H9 (cell line): Measurements from ENCODE around the gene TMEM39B. TPM values are rescaled to one million over a fixed set of nuclear protein-coding genes. Genes with fewer than 3 reads are reported as not detected.

Experiments used
- DNase-seq: peaks from one replicate; pipeline ENCODE4 v3.0.0-alpha.2; 2017
- H2AFZ ChIP-seq: one replicate; pipeline ENCODE4 v1.6.1; 2013; ENCODE audit warnings: mild to moderate bottlenecking, low read length, control low read depth, moderate library complexity
- H2AK5ac ChIP-seq: 2 replicates; pipeline ENCODE4 v1.6.1; 2013; ENCODE audit warnings: low read length, control low read depth, mixed read lengths; ENCODE audit not compliant: insufficient read length
- H2BK120ac ChIP-seq: one replicate; pipeline ENCODE4 v1.6.1; 2013; ENCODE audit warnings: low read depth, mild to moderate bottlenecking, low read length, control low read depth, inconsistent platforms; ENCODE audit not compliant: poor library complexity, severe bottlenecking
- H2BK12ac ChIP-seq: 2 replicates; pipeline ENCODE4 v1.6.1; 2013; ENCODE audit warnings: low read length, control low read depth, mixed read lengths, low read depth; ENCODE audit not compliant: insufficient read length
- H2BK15ac ChIP-seq: 2 replicates; pipeline ENCODE4 v1.6.1; 2013; ENCODE audit warnings: low read depth, low read length, control low read depth
- H2BK20ac ChIP-seq: one replicate; pipeline ENCODE4 v1.6.1; 2013; ENCODE audit warnings: low read depth, mild to moderate bottlenecking, low read length, control low read depth, inconsistent platforms; ENCODE audit not compliant: poor library complexity, severe bottlenecking
- H2BK5ac ChIP-seq: 2 replicates; pipeline ENCODE4 v1.6.1; 2013; ENCODE audit warnings: low read length, control low read depth, mixed read lengths; ENCODE audit not compliant: insufficient read length
- H3K14ac ChIP-seq: 2 replicates; pipeline ENCODE4 v1.6.1; 2013; ENCODE audit warnings: low read length, control low read depth; ENCODE audit not compliant: insufficient read depth
- H3K18ac ChIP-seq: 2 replicates; pipeline ENCODE4 v1.6.1; 2013; ENCODE audit warnings: low read depth, mild to moderate bottlenecking, mixed read lengths, low read length, control low read depth; ENCODE audit not compliant: insufficient read length
- H3K23ac ChIP-seq: 2 replicates; pipeline ENCODE4 v1.6.1; 2013; ENCODE audit warnings: low read length, control low read depth, mixed read lengths, low read depth; ENCODE audit not compliant: insufficient read length
- H3K23me2 ChIP-seq: 2 replicates; pipeline ENCODE4 v1.6.1; 2013; ENCODE audit warnings: low read depth, mild to moderate bottlenecking, mixed read lengths, low read length, control low read depth; ENCODE audit not compliant: insufficient read length, poor library complexity, severe bottlenecking
- H3K27ac ChIP-seq: 2 replicates; pipeline ENCODE4 v1.5.1; 2013; ENCODE audit warnings: low read length, control low read depth, mixed read lengths, low read depth; ENCODE audit not compliant: insufficient read length
- H3K27me3 ChIP-seq: 2 replicates; pipeline ENCODE4 v1.6.1; 2013; ENCODE audit warnings: low read length, control low read depth, inconsistent platforms; ENCODE audit not compliant: insufficient read depth
- H3K4ac ChIP-seq: 2 replicates; pipeline ENCODE4 v1.6.1; 2013; ENCODE audit warnings: low read depth, mild to moderate bottlenecking, control low read depth, inconsistent platforms, low read length, moderate library complexity
- H3K4me1 ChIP-seq: 2 replicates; pipeline ENCODE4 v1.6.1; 2013; ENCODE audit warnings: low read length, control low read depth, inconsistent platforms; ENCODE audit not compliant: insufficient read depth
- H3K4me2 ChIP-seq: 2 replicates; pipeline ENCODE4 v1.6.1; 2013; ENCODE audit warnings: low read length, control low read depth, mixed read lengths; ENCODE audit not compliant: insufficient read length, insufficient read depth
- H3K56ac ChIP-seq: 2 replicates; pipeline ENCODE4 v1.6.1; 2013; ENCODE audit warnings: low read depth, mild to moderate bottlenecking, mixed read lengths, low read length, control low read depth; ENCODE audit not compliant: insufficient read length
- H3K79me1 ChIP-seq: 2 replicates; pipeline ENCODE4 v1.6.1; 2013; ENCODE audit warnings: low read depth, mild to moderate bottlenecking, moderate library complexity, low read length, control low read depth, inconsistent platforms; ENCODE audit not compliant: insufficient read depth, poor library complexity, severe bottlenecking
- H3K79me2 ChIP-seq: 2 replicates; pipeline ENCODE4 v1.6.1; 2013; ENCODE audit warnings: low read length, control low read depth, inconsistent platforms; ENCODE audit not compliant: insufficient read depth
- H3K9ac ChIP-seq: 2 replicates; pipeline ENCODE4 v1.6.1; 2013; ENCODE audit warnings: low read length, control low read depth, mixed read lengths; ENCODE audit not compliant: insufficient read length; ENCODE audit errors: extremely low read depth
- H3K9me3 ChIP-seq: one replicate; pipeline ENCODE4 v1.6.1; 2013; ENCODE audit warnings: low read depth, low read length, inconsistent platforms; ENCODE audit not compliant: control insufficient read depth
- H3T11ph ChIP-seq: one replicate; pipeline ENCODE4 v1.6.1; 2013; ENCODE audit warnings: mild to moderate bottlenecking, low read length, control low read depth, inconsistent platforms
- H4K20me1 ChIP-seq: one replicate; pipeline ENCODE4 v1.6.1; 2013; ENCODE audit not compliant: control insufficient read depth, insufficient read length, insufficient read depth
- H4K5ac ChIP-seq: 2 replicates; pipeline ENCODE4 v1.6.1; 2013; ENCODE audit warnings: low read depth, mild to moderate bottlenecking, mixed read lengths, low read length, control low read depth; ENCODE audit not compliant: insufficient read length
- H4K8ac ChIP-seq: replicated peaks from 2 replicates; pipeline ENCODE4 v1.6.1; 2013; ENCODE audit warnings: low read length, control low read depth, mixed read lengths, low read depth; ENCODE audit not compliant: insufficient read length
- H4K91ac ChIP-seq: 2 replicates; pipeline ENCODE4 v1.6.1; 2013; ENCODE audit warnings: low read depth, mild to moderate bottlenecking, moderate library complexity, mixed read lengths, low read length, control low read depth; ENCODE audit not compliant: insufficient read length
- H3K27ac Mint-ChIP-seq, 3 experiments: 2 replicates in 2 of 3; 3 replicates in 1 of 3; pipeline ENCODE4 v1.8.0; 2020 to 2021; ENCODE audit warnings: mixed read lengths in 3 of 3, mild to moderate bottlenecking in 1 of 3, moderate library complexity in 1 of 3
- H3K27me3 Mint-ChIP-seq: 2 replicates; pipeline ENCODE4 v1.8.0; 2021; ENCODE audit warnings: low read depth, mild to moderate bottlenecking, moderate library complexity, mixed read lengths
- H3K36me3 Mint-ChIP-seq, 3 experiments: 2 replicates in 2 of 3; 3 replicates in 1 of 3; pipeline ENCODE4 v1.8.0; 2020 to 2021; ENCODE audit warnings: low read depth in 3 of 3, mixed read lengths in 3 of 3; ENCODE audit not compliant: insufficient read depth in 1 of 3
- H3K4me1 Mint-ChIP-seq, 2 experiments: 2 replicates each; pipeline ENCODE4 v1.8.0; 2020; ENCODE audit warnings: mixed read lengths in 2 of 2
- H3K4me3 Mint-ChIP-seq, 2 experiments: 2 replicates in 1 of 2; 3 replicates in 1 of 2; pipeline ENCODE4 v1.8.0; 2020 to 2021; ENCODE audit warnings: mild to moderate bottlenecking in 2 of 2, mixed read lengths in 2 of 2, moderate library complexity in 1 of 2
- H3K9me3 Mint-ChIP-seq, 2 experiments: 2 replicates in 1 of 2; 3 replicates in 1 of 2; pipeline ENCODE4 v1.8.0; 2020; ENCODE audit warnings: mild to moderate bottlenecking in 2 of 2, mixed read lengths in 2 of 2, moderate library complexity in 1 of 2
- CTCF ChIP-seq: fragments of 200-600 bp; sonication (generic); conservative IDR thresholded peaks from 3 replicates; pipeline ENCODE4 v1.8.0; 2021; ENCODE audit warnings: antibody characterized with exemption, mild to moderate bottlenecking
- WGBS: extraction: QIAGEN DNeasy Blood & Tissue Kit; methylation state at CpG from one replicate; pipeline ENCODE4 v1.1.7; 2013; ENCODE audit warnings: missing lambda C conversion rate, low lambda C conversion rate, mixed read lengths; ENCODE audit not compliant: insufficient read length; ENCODE audit errors: extremely low coverage; 5-methylcytosine and 5-hydroxymethylcytosine counted together
- total RNA-seq: library from RNA; stranded (reverse); gene quantifications from 2 replicates; pipeline ENCODE4 v1.2.1, GENCODE V29; 2021

The TMEM39B gene
- total RNA-seq, 1 experiment from 2014 or later, result 27.4 TPM

DNA sequence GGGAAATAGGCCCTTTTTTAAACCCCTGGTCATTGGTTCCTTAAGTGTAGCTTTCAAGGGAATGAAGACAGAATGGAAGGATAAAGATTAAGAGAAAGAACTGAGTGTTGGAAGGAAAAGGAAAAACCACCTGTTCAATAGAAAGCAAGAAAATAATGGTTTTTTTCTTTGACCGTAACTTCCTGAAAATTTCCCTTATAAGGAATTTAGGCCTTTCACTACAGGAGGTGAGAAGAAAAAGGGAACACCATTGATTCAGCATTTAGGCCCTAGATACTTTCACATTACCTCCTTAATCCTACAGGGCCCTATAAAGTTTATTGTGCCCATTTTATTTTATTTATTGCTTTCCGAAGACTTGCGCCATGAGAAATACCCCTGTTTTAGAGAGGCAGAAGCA lies 54.0 kb downstream of the TMEM39B start:
- Histone ChIP-seq H3K4me1 (no peaks in the 10 kb centered on the region), H4K8ac (no peak overlapping the region), H2BK15ac (no peak overlapping the region), H3K79me1 (peaks cover 5% of the 10 kb centered on the region), H2BK20ac (no peak overlapping the region), H3K23me2 (no peaks in the 10 kb centered on the region), H3K18ac (no peak overlapping the region), H2BK12ac (no peak overlapping the region), H3K27me3 (no peaks in the 10 kb centered on the region), H2AFZ (no peak overlapping the region), H3K9ac (no peak overlapping the region), H3K4ac (no peak overlapping the region), H4K5ac (no peak overlapping the region), H3K14ac (no peak overlapping the region), H4K91ac (no peak overlapping the region), H3K27ac (no peak overlapping the region), H2BK120ac (no peak overlapping the region), H2AK5ac (no peak overlapping the region), H3K79me2 (peaks cover 11% of the 10 kb centered on the region; the same call in 1 of the 2 replicates), H3K4me2 (no peak overlapping the region), H3K56ac (no peak overlapping the region), H2BK5ac (no peak overlapping the region), H4K20me1 (no peaks in the 10 kb centered on the region), H3K23ac (no peak overlapping the region), H3K9me3 (no peaks in the 10 kb centered on the region), H3T11ph (no peak overlapping the region)
- no peak for TF ChIP-seq CTCF
- Mint-ChIP-seq H3K4me1 (peaks cover 20 to 27% of the 10 kb centered on the region in 2 experiments), H3K36me3 (no peaks in the 10 kb centered on the region; a peak in 1 of 7 replicates), H3K27ac (peak overlapping the region in 2 of 3 experiments; percentile 35 to 53; a peak in 2 of 7 replicates), H3K27me3 (no peaks in the 10 kb centered on the region), H3K4me3 (no peak overlapping the region), H3K9me3 (no peaks in the 10 kb centered on the region)
- no peak for DNase-seq
- WGBS, result no CpG with 5 or more reads among the region's 3 CpGs
